HepG2 (cell line): Measurements from ENCODE around the gene ATP8A2. TPM values are rescaled to one million over a fixed set of nuclear protein-coding genes. Genes with fewer than 3 reads are reported as not detected.
A peak's percentile ranks its signal among the peaks of the same experiment; 100 is the strongest.

Experiments used
- ATAC-seq: fragments of 200-7000 bp; cut with Tn5 transposase; 3 replicates; pipeline ENCODE4 v1.9.1; 2020; ENCODE audit warnings: mild to moderate bottlenecking, moderate library complexity
- BruUV-seq: library from RNA; stranded (reverse); fragments of 400-500 nt; replicated peaks from 2 replicates; lab custom pipeline; 2021; lab: Mats Ljungman, UMichigan
- CTCF ChIA-PET: fragments of 300-600 bp; formaldehyde crosslinking; extraction: SDS; loops from one replicate; lab custom pipeline; 2021; ENCODE audit warnings: low total read pairs, inconsistent platforms, low intra/inter-chr PET ratio; lab: Yijun Ruan, JAX
- POLR2A ChIA-PET: fragments of 350-600 bp; sonication (Branson Sonifier 250); formaldehyde crosslinking; loops from one replicate; lab custom pipeline; 2020; ENCODE audit warnings: antibody characterized with exemption, inconsistent platforms; lab: Yijun Ruan, JAX
- DNase-seq: peaks from one replicate; pipeline ENCODE4 v3.0.0-alpha.2; 2015; ENCODE audit warnings: low spot score
- FAIRE-seq: peaks from 3 replicates; lab custom pipeline; 2011; peaks lifted over from hg19 to GRCh38; lab: Jason Lieb, UNC
- H2AFZ ChIP-seq: one replicate; pipeline ENCODE4 v1.6.1; 2011; ENCODE audit warnings: low read length, inconsistent platforms
- H3K27ac ChIP-seq: fragments of 300-600 bp; 3 replicates; pipeline ENCODE4 v1.8.0; 2011; ENCODE audit warnings: mixed run types, mild to moderate bottlenecking, mixed read lengths, low read length, inconsistent platforms; ENCODE audit not compliant: insufficient read depth; ENCODE audit errors: extremely low read length
- H3K27me3 ChIP-seq, 2 experiments: fragments of 200-600 bp in 1 of 2; 2 replicates in 1 of 2; 3 replicates in 1 of 2; pipeline versions ENCODE4 v1.6.0 to v1.8.0; 2011; ENCODE audit warnings: low read length in 2 of 2, mild to moderate bottlenecking in 2 of 2, moderate library complexity in 2 of 2, inconsistent platforms in 1 of 2; ENCODE audit not compliant: insufficient read depth in 2 of 2, control insufficient read depth in 1 of 2
- H3K36me3 ChIP-seq, 2 experiments: fragments of 200-600 bp in 1 of 2; replicated peaks in 1 of 2; 2 replicates in 1 of 2; 3 replicates in 1 of 2; pipeline versions ENCODE4 v1.5.1 to v1.8.0; 2011; ENCODE audit warnings: low read length in 2 of 2, inconsistent platforms in 1 of 2; ENCODE audit not compliant: insufficient read depth in 2 of 2, control insufficient read depth in 1 of 2
- H3K4me1 ChIP-seq: 2 replicates; pipeline ENCODE4 v1.5.1; 2012; ENCODE audit warnings: low read length, inconsistent platforms; ENCODE audit not compliant: insufficient read depth
- H3K4me2 ChIP-seq: 2 replicates; pipeline ENCODE4 v1.6.0; 2011; ENCODE audit warnings: low read depth, low read length, inconsistent platforms
- H3K4me3 ChIP-seq, 3 experiments: fragments of 200-600 bp in 1 of 3; sonication (generic), shearing (Covaris generic) in 1 of 3; replicated peaks in 1 of 3; 2 replicates each; pipeline ENCODE4 v1.5.1; 2011 to 2016; ENCODE audit warnings: low read length in 3 of 3, inconsistent platforms in 2 of 3, low read depth in 2 of 3, mild to moderate bottlenecking in 2 of 3, control low read depth in 1 of 3, mixed read lengths in 1 of 3; ENCODE audit not compliant: insufficient read depth in 1 of 3
- H3K79me2 ChIP-seq: one replicate; pipeline ENCODE4 v1.6.1; 2011; ENCODE audit warnings: low read length, inconsistent platforms; ENCODE audit not compliant: insufficient read depth
- H3K9ac ChIP-seq: 2 replicates; pipeline ENCODE4 v1.6.0; 2011; ENCODE audit warnings: mild to moderate bottlenecking, low read depth, low read length, inconsistent platforms; ENCODE audit not compliant: insufficient read depth
- H3K9me3 ChIP-seq: 2 replicates; pipeline ENCODE4 v1.5.1; 2012; ENCODE audit warnings: mild to moderate bottlenecking, low read length
- H4K20me1 ChIP-seq: 2 replicates; pipeline ENCODE4 v1.6.0; 2011; ENCODE audit warnings: inconsistent platforms, mild to moderate bottlenecking, low read length, moderate library complexity; ENCODE audit not compliant: insufficient read depth
- FOXO1 ChIP-seq: sonication (generic); formaldehyde crosslinking; IDR thresholded peaks from 2 replicates; pipeline ENCODE4 v1.4.0; 2020; ENCODE audit warnings: missing genetic modification reagents
- IKZF4 ChIP-seq: sonication (generic); formaldehyde crosslinking; IDR thresholded peaks from 2 replicates; pipeline ENCODE4 v1.5.1; 2020; ENCODE audit warnings: borderline replicate concordance, mild to moderate bottlenecking, low read depth, missing genetic modification reagents; ENCODE audit errors: not compliant biosample characterization
- KAT2B ChIP-seq: fragments of 150-350 bp; IDR thresholded peaks from 2 replicates; pipeline ENCODE4 v1.6.1; 2014; ENCODE audit warnings: low read depth, low read length, borderline replicate concordance
- SCMH1 ChIP-seq: sonication (generic); formaldehyde crosslinking; IDR thresholded peaks from 2 replicates; pipeline ENCODE4 v1.9.0; 2021; ENCODE audit warnings: missing genetic modification reagents, mild to moderate bottlenecking, borderline replicate concordance
- STAG1 ChIP-seq: sonication (generic); formaldehyde crosslinking; IDR thresholded peaks from 2 replicates; pipeline ENCODE4 v1.4.0; 2020; ENCODE audit warnings: missing genetic modification reagents
- ZBTB43 ChIP-seq: sonication (generic); formaldehyde crosslinking; conservative IDR thresholded peaks from 2 replicates; pipeline ENCODE4 v1.4.0; 2020; ENCODE audit warnings: missing genetic modification reagents
- ZNF788 ChIP-seq: sonication (generic); formaldehyde crosslinking; IDR thresholded peaks from 2 replicates; pipeline ENCODE4 v1.5.0; 2020; ENCODE audit warnings: mild to moderate bottlenecking, missing genetic modification reagents, borderline replicate concordance
- WGBS: methylation state at CpG from one replicate; pipeline ENCODE4 v1.1.6; 2017; ENCODE audit warnings: low lambda C conversion rate; 5-methylcytosine and 5-hydroxymethylcytosine counted together
- in situ Hi-C: cut with HindIII; loops from 2 replicates; pipeline ENCODE4 v1.10.0; 2017; ENCODE audit warnings: low pct_unique_long_range_greater_than_20kb; ENCODE audit not compliant: extremely low pct_ligation_motif_present
- intact Hi-C: fragments of 100-400 bp; cut with micrococcal nuclease; formaldehyde crosslinking; loops from one replicate; pipeline ENCODE4 v1.10.0; 2022; ENCODE audit not compliant: unreplicated experiment
- polyA plus RNA-seq, 8 experiments: library from polyadenylated mRNA; depleted of rRNA in 3 of 8; stranded (reverse) in 7 of 8; unstranded in 1 of 8; fragments of >200 nt; fragmentation: Illumina TruSeq in 4 of 8; extraction: Trizol in 4 of 8; gene quantifications; 2 replicates each; pipeline versions ENCODE4 v1.2.1 to v1.2.3, GENCODE V29; 2011 to 2016; ENCODE audit warnings: low read depth in 4 of 8, missing spikeins in 1 of 8, mixed read lengths in 1 of 8; ENCODE audit not compliant: insufficient read depth in 1 of 8
- total RNA-seq, 5 experiments: library from RNA; depleted of rRNA; stranded (reverse); fragments of >200 nt; fragmentation: Illumina TruSeq; extraction: Trizol; gene quantifications; 2 replicates each; pipeline ENCODE4 v1.2.3, GENCODE V29; 2016; ENCODE audit warnings: low read depth in 1 of 5

ATP8A2 gene
- total and polyA plus RNA-seq, 2 of the 13 experiments (the other 11 are each of a cell fraction or from before 2014, with no cell fraction given): 0.09 TPM; not detected in 1

- Histone ChIP-seq H3K27ac (no peak overlapping the region), H3K4me1 (peaks cover 6% of the 10 kb centered on the region; the same call in 1 of the 2 replicates), H4K20me1 (no peaks in the 10 kb centered on the region), H3K27me3 (no peaks in the 10 kb centered on the region), H3K79me2 (no peaks in the 10 kb centered on the region), H3K9ac (no peak overlapping the region), H2AFZ (no peak overlapping the region), H3K4me2 (no peak overlapping the region), H3K9me3 (no peaks in the 10 kb centered on the region), H3K36me3 (no peaks in the 10 kb centered on the region), H3K4me3 (no peak overlapping the region)
- in situ Hi-C loops: no loop called here
- ATAC-seq (peak; percentile 56), FAIRE-seq (no peak), DNase-seq (peak; percentile 11)
- no TSS peak for BruUV-seq
- CTCF ChIA-PET: no interaction called here
- WGBS: 0% methylated on average over 2 of the region's 2 CpGs
- no peak for TF ChIP-seq IKZF4
- no peak for TF ChIP-seq SCMH1 (CRISPR knock-in tag)
- peak; percentile 8; the same call in 1 of the 2 replicates for TF ChIP-seq STAG1 (CRISPR knock-in tag)
- POLR2A ChIA-PET: no interaction called here
- intact Hi-C loops: no loop called here
Observed at GRCh38 chr13:25980255-25980654, 608.5 kb downstream of the ATP8A2 start.

GRCh38 chr13:25981060-25981459 lies 609.3 kb downstream of the ATP8A2 start:
- in situ Hi-C loops: no loop called here
- 0% methylated on average over 1 of the region's 1 CpG for WGBS
- no TSS peak for BruUV-seq

More at GRCh38 chr13:25981060-25981459, 609.3 kb downstream of the ATP8A2 start:
- Histone ChIP-seq H3K27me3 (no peaks in the 10 kb centered on the region), H3K4me2 (no peak overlapping the region), H3K9ac (no peak overlapping the region), H2AFZ (no peak overlapping the region), H3K79me2 (no peaks in the 10 kb centered on the region), H3K4me1 (peaks cover 6% of the 10 kb centered on the region; the same call in 1 of the 2 replicates), H3K4me3 (no peak overlapping the region), H3K27ac (no peak overlapping the region), H3K36me3 (no peaks in the 10 kb centered on the region), H4K20me1 (no peaks in the 10 kb centered on the region), H3K9me3 (no peaks in the 10 kb centered on the region)
- POLR2A ChIA-PET: no interaction called here
- intact Hi-C loops: no loop called here
- ATAC-seq (no peak), DNase-seq (no peak), FAIRE-seq (no peak)
- TF ChIP-seq FOXO1 (CRISPR knock-in tag) (no peak), ZNF788 (no peak), KAT2B (no peak), ZBTB43 (CRISPR knock-in tag) (no peak)
- CTCF ChIA-PET: no interaction called here
